Endodermal cell (in vitro differentiated cells): Measurements from ENCODE around the gene TRUB2. TPM values are rescaled to one million over a fixed set of nuclear protein-coding genes. Genes with fewer than 3 reads are reported as not detected.

Experiments used
- DNase-seq: peaks from one replicate; pipeline ENCODE4 v3.0.0-alpha.2; 2017
- H3K27ac ChIP-seq: 2 replicates; pipeline ENCODE4 v1.5.1; 2013; ENCODE audit warnings: mild to moderate bottlenecking, low read depth, low read length, moderate library complexity
- H3K27me3 ChIP-seq: 2 replicates; pipeline ENCODE4 v1.6.1; 2013; ENCODE audit warnings: mild to moderate bottlenecking, low read length, moderate library complexity; ENCODE audit not compliant: insufficient read depth, control insufficient read depth, poor library complexity, severe bottlenecking
- H3K36me3 ChIP-seq: 2 replicates; pipeline ENCODE4 v1.7.0; 2013; ENCODE audit warnings: mild to moderate bottlenecking, low read length, moderate library complexity; ENCODE audit not compliant: control insufficient read depth, insufficient read depth
- H3K4me1 ChIP-seq: one replicate; pipeline ENCODE4 v1.7.0; 2013; ENCODE audit warnings: low read length; ENCODE audit not compliant: control insufficient read depth, insufficient read depth
- H3K4me3 ChIP-seq: 2 replicates; pipeline ENCODE4 v1.5.1; 2013; ENCODE audit warnings: mild to moderate bottlenecking, low read length, moderate library complexity
- H3K9ac ChIP-seq: 2 replicates; pipeline ENCODE4 v1.6.1; 2013; ENCODE audit warnings: mild to moderate bottlenecking, low read length, moderate library complexity; ENCODE audit not compliant: poor library complexity, severe bottlenecking; ENCODE audit errors: extremely low read depth
- H3K9me3 ChIP-seq: 2 replicates; pipeline ENCODE4 v1.6.1; 2013; ENCODE audit warnings: mild to moderate bottlenecking, low read length, moderate library complexity; ENCODE audit not compliant: control insufficient read depth
- H3K27ac Mint-ChIP-seq: 2 replicates; pipeline ENCODE4 v1.8.0; 2020; ENCODE audit warnings: mixed read lengths
- H3K27me3 Mint-ChIP-seq: 2 replicates; pipeline ENCODE4 v1.8.0; 2021; ENCODE audit warnings: mild to moderate bottlenecking, mixed read lengths; ENCODE audit not compliant: insufficient read depth
- H3K36me3 Mint-ChIP-seq: 2 replicates; pipeline ENCODE4 v1.8.0; 2020; ENCODE audit warnings: low read depth, mixed read lengths
- H3K4me1 Mint-ChIP-seq: 2 replicates; pipeline ENCODE4 v1.8.0; 2020; ENCODE audit warnings: mixed read lengths
- H3K4me3 Mint-ChIP-seq: 2 replicates; pipeline ENCODE4 v1.8.0; 2020; ENCODE audit warnings: mild to moderate bottlenecking, moderate library complexity, mixed read lengths
- H3K9me3 Mint-ChIP-seq: 2 replicates; pipeline ENCODE4 v1.8.0; 2020; ENCODE audit warnings: mild to moderate bottlenecking, mixed read lengths
- CTCF ChIP-seq: fragments of 200-600 bp; sonication (generic); conservative IDR thresholded peaks from 2 replicates; pipeline ENCODE4 v1.5.0; 2021; ENCODE audit warnings: antibody characterized with exemption, mild to moderate bottlenecking
- WGBS, 2 experiments: methylation state at CpG; one replicate each; pipeline versions ENCODE4 v1.1.5 to v1.1.7; 2013; ENCODE audit warnings: missing lambda C conversion rate in 2 of 2, mixed read lengths in 1 of 2; ENCODE audit not compliant: insufficient coverage in 1 of 2, insufficient read length in 1 of 2; 5-methylcytosine and 5-hydroxymethylcytosine counted together
- total RNA-seq, 2 donors: library from RNA; stranded (reverse); fragmentation: NEBNext Ultra II Directional in 1 of 2; extraction: Animal tissue kit (Norgen Biotek cat#: 25700) in 1 of 2; gene quantifications; 2 replicates in 1 of 2; 3 replicates in 1 of 2; pipeline ENCODE4 v1.2.1, GENCODE V29; 2021

The TRUB2 gene
- total RNA-seq, 2 donors from 2014 or later, result 30.6 to 31.8 TPM

DNA sequence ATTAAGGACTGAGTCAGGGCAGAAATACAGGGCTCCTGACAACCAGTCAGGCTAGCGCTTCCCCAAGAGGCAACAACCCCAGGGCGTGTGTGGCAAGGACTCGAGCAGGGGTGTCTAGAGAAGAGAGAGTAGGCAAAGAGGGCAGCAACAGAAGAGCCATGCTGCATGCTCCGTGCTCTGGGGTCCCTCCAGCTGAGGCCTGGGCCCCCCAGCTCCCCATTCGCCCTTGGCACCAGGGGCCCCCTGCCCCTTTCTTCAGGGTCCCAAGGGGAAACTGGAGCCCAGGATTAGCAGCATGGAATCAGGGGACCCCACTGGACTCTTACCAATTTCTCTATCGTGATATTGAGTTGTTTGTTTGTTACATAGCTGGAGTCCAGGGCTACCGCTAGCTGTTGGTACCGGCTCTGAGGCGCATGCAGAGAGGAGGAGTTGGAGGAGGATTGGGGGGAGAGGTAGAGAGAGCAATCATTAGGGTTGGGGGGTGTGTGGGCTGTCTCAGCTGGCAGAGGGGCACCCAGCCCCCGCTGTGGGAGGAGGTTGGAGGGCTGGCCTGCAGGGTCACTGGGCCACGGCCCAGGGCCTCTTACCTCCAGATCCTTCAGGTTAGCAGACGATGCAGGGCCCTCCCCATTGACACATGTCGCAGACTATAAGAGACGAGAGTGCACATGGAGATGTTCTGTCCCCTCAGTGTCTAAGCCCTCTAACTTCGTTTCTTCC lies 55.2 kb downstream of the TRUB2 start:
- no peak for DNase-seq
- H3K27me3 ChIP-seq, result no peaks in the 10 kb centered on the region
- H3K27ac ChIP-seq, result no peak overlapping the region
- 95% methylated on average over 10 to 15 of the region's 15 CpGs for WGBS, 2 experiments
- peaks cover 70% of the 10 kb centered on the region for H3K36me3 ChIP-seq
- no peak overlapping the region for H3K27ac Mint-ChIP-seq
- H3K9me3 Mint-ChIP-seq, result no peaks in the 10 kb centered on the region
- H3K36me3 Mint-ChIP-seq, result peaks cover 57% of the 10 kb centered on the region
- H3K4me1 Mint-ChIP-seq, result no peaks in the 10 kb centered on the region
- H3K4me3 ChIP-seq, result no peak overlapping the region
- no peaks in the 10 kb centered on the region for H3K27me3 Mint-ChIP-seq
- TF ChIP-seq CTCF, result no peak
- no peaks in the 10 kb centered on the region for H3K4me1 ChIP-seq
- H3K9ac ChIP-seq, result no peak overlapping the region
- no peaks in the 10 kb centered on the region for H3K9me3 ChIP-seq
- H3K4me3 Mint-ChIP-seq, result no peak overlapping the region

GRCh38 chr9:128265348-128265847 lies 56.8 kb downstream of the TRUB2 start:
- Mint-ChIP-seq H3K9me3 (no peaks in the 10 kb centered on the region), H3K27ac (no peak overlapping the region), H3K36me3 (peaks cover 62% of the 10 kb centered on the region), H3K4me3 (no peak overlapping the region), H3K27me3 (no peaks in the 10 kb centered on the region), H3K4me1 (no peaks in the 10 kb centered on the region)
- Histone ChIP-seq H3K4me3 (no peak overlapping the region), H3K4me1 (no peaks in the 10 kb centered on the region), H3K9ac (no peak overlapping the region), H3K27me3 (no peaks in the 10 kb centered on the region), H3K36me3 (peaks cover 70% of the 10 kb centered on the region), H3K9me3 (no peaks in the 10 kb centered on the region), H3K27ac (no peak overlapping the region)
- no peak for DNase-seq
- TF ChIP-seq CTCF, result no peak
- WGBS, 2 experiments, result 94 to 97% methylated on average over 6 to 10 of the region's 10 CpGs

GRCh38 chr9:128262687-128263086 lies 59.6 kb downstream of the TRUB2 start:
- H3K36me3 ChIP-seq, result peaks cover 67% of the 10 kb centered on the region
- H3K4me3 Mint-ChIP-seq, result no peak overlapping the region
- no peaks in the 10 kb centered on the region for H3K4me1 ChIP-seq
- DNase-seq, result no peak
- no peaks in the 10 kb centered on the region for H3K9me3 Mint-ChIP-seq
- TF ChIP-seq CTCF, result no peak
- H3K36me3 Mint-ChIP-seq, result peaks cover 65% of the 10 kb centered on the region
- no peaks in the 10 kb centered on the region for H3K4me1 Mint-ChIP-seq
- H3K9me3 ChIP-seq, result no peaks in the 10 kb centered on the region
- WGBS, 2 experiments, result 97 to 100% methylated on average over 1 to 4 of the region's 4 CpGs
- no peaks in the 10 kb centered on the region for H3K27me3 Mint-ChIP-seq
- H3K4me3 ChIP-seq, result no peak overlapping the region
- no peak overlapping the region for H3K27ac Mint-ChIP-seq
- no peaks in the 10 kb centered on the region for H3K27me3 ChIP-seq
- no peak overlapping the region for H3K27ac ChIP-seq
- H3K9ac ChIP-seq, result no peak overlapping the region
